HuH-7.5 (cell line): Measurements from ENCODE around the gene ZCCHC3.

ENCODE experiments used
- DNase-seq: peaks from one replicate; pipeline ENCODE4 v3.0.0; 2011; ENCODE audit warnings: low spot score

ZCCHC3 gene

DNA sequence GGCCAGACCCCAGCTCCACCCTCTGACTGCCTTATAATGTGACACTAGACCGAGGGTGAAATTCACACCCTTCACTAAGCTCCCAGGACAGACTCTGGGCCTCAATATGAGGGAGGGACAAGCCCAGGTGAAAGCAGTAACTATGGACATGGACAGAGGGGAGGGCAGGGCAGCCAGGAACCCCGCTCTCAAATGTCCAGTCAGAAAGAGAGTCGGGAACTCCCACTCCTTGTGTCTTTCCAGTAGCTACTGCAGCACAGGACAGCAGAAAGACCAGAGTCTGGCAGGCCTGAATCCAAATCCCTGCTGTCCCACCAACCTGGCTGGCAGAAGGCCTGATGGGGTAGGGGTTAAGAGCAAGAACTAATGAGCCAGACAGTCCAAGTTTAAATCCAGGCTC is 13.2 kb upstream of the ZCCHC3 start:
- no peak for DNase-seq

DNA sequence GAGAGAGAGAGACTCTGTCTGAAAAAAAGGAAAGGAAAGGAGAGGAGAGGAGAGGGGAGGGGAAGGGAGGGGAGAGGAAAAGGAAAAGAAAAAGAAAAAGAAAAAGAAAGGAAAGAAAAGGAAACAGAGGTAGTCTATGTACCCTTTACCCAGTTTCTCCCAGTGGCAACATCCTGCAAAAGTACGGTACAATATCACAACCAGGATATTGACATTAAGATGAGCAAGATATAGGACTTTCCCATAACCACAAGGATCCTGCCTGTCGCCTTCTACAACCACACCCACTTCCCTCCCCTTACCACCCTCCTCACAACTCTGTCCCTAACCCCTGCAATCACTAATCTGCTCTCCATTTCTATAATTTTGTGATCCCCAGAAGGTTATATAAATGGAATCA is 10.9 kb upstream of the ZCCHC3 start:
- no peak for DNase-seq

DNA sequence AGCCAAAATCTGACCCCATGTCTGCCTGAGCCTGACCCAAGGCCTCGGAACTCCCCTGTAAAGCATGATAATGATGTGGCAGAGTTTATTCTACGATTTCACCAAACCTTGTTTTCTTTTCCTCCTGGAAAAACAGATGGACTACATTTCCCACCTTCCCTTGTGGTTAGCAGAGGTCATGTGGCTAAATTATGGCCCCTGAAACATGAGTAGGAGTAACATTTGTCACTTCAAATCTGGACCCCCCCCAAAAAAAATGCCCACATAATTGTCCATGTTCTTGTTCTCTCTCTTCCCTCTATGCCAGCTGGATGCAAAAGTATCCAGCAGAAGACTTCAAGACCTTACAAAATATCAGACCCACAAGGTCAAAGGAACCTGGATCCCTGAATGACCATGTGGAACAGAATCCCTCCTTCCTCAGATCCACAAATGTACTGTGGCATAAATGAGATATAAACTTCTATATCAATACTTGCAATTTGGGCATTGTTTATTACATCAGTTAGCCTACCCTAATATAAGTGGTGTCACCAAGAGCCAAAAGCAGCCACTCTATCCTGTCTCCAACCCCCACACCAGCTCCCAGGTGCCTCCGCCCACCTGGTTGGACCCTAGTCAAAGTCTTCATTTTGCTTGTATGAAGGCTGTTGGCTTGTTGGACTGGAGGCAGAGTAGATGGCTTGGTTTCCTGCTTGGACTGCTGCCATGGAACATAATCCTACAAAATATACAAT is 8.2 kb upstream of the ZCCHC3 start:
- DNase-seq = no peak

DNA sequence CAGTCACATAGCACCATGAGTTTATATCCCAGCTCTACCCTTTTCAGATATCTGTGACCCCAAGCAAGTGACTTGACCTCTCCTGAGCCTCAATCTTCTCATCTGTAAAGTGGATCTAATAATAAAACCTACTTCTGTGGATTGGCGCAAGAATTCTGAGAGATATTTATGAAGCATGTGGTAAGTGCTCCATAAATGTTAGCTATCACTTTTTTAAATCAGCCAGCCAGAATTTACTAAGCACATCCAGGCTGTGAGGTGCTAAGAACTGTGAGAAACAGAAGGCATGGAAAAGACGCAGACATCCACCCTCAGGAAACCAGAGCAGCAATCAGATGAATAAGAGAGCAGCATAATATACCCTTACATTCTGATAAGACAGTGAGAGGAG is 7.7 kb upstream of the ZCCHC3 start:
- DNase-seq = no peak

DNA sequence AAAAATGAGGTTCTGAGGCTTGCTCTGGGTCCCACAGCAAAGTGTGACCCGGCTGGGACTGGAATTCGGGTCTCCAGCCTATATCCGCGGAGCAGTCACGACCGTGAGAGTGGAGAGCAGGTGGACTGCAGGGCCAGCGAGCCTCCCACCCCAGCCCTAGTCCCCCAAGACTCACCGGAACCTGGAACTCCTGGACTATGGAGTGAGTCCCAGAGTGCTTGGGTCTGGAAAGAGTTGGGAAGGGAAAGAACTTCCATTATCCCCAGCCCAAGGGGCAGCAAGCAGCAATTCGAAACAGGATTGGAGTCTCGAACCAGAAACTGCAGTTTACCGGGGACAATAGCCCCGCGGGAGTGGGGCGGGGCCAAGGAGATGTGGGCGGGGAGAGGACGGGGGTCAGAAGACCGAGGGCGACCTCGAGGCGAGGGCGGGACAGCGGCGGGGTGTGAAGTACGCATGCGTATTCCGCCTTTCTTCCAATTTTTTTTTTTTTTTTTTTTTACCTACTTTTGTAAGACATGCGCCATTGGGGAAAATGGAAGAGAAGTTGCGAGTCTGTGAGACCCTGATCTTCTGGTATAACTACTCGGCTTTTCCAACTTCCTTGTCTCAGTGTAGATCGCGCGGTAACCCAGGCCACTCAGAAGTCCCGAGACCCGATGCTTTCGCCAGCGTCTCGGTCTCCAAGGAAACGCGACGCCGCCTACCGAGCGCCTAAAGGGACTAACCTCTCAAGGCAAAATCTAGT is 7.1 kb upstream of the ZCCHC3 start, which contains the start of gene C20orf96:
Gene C20orf96, minus strand, starts transcription at position 667 of the 748 bp plus-strand sequence. Its CDS starts 140 bp downstream, at position 527.
- DNase-seq = peak; percentile 94

DNA sequence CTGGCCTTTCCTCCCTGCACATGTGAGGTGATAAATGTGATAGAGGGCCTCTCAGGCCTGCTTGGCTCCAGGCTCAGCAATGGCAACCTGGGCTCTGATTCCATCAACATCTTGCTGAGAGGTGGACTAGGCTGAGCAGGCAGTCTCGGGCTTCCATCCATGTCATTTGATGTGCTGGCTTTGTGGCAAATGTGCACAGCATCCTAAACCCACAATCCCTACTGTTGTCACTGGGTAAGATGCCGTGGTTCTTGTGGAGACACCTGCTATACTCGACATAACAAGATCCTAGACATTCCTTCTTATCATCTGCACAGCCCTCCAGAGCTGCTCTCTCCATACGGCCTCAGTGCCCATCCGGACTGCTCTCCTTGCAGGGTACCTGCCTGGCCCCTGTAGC is 2.8 kb upstream of the ZCCHC3 start:
- DNase-seq = no peak

DNA sequence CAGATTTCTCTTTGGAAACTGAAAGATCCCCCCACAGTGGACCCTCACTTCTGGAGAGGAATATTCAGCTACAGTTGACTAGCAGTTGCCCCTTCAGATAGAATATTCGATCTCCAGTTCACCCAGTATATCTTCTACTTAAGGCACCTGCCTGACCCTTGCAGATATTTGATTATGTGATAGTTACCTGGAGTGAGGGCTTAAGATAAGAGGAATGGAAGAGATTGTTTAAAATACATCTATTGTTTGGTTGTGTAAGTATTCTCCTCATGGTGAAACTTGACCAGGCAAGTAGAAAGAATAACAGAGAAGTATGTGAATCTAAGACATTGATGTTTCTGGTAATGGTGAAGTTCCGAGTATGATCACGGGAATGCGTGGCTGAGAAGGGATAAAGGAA is 1.6 kb upstream of the ZCCHC3 start:
- DNase-seq = no peak

DNA sequence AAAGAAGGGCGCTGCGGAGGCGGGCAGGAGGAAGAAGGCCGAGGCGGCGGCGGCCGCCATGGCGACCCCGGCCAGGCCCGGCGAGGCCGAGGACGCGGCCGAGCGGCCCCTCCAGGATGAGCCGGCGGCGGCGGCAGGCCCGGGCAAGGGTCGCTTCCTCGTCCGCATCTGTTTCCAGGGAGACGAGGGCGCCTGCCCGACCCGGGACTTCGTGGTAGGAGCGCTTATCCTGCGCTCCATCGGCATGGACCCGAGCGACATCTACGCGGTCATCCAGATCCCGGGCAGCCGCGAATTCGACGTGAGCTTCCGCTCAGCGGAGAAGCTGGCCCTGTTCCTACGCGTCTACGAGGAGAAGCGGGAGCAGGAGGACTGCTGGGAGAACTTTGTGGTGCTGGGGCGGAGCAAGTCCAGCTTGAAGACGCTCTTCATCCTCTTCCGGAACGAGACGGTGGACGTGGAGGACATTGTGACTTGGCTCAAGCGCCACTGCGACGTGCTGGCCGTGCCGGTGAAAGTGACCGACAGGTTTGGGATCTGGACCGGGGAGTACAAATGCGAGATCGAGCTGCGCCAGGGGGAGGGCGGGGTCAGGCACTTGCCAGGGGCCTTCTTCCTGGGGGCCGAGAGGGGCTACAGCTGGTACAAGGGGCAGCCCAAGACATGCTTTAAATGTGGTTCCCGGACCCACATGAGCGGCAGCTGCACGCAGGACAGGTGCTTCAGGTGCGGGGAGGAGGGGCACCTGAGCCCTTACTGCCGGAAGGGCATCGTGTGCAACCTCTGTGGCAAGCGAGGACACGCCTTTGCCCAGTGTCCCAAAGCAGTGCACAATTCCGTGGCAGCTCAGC is 780 bp downstream of the ZCCHC3 start:
- DNase-seq = peak; percentile 55

DNA sequence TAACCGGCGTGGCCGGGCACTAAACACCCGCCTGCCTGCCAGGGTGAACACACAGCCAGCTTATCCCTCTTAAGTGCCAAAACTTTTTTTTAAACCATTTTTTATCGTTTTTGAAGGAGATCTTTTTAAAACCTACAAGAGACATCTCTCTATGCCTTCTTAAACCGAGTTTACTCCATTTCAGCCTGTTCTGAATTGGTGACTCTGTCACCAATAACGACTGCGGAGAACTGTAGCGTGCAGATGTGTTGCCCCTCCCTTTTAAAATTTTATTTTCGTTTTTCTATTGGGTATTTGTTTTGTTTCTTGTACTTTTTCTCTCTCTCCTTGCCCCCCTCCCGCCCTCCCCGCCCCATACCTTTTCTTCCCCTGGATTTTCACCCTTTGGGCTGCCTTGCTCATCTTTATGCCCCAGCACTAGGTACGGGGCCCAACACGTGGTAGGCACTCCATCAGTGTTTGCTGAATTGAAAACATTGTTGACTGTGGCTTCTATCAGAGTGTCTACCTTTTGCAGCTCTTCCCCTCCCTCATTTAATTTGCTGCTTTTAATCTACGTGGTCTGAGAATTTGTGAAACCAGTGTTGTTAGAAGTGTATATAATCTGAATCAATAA is 1.5 kb downstream of the ZCCHC3 start:
- no peak for DNase-seq

DNA sequence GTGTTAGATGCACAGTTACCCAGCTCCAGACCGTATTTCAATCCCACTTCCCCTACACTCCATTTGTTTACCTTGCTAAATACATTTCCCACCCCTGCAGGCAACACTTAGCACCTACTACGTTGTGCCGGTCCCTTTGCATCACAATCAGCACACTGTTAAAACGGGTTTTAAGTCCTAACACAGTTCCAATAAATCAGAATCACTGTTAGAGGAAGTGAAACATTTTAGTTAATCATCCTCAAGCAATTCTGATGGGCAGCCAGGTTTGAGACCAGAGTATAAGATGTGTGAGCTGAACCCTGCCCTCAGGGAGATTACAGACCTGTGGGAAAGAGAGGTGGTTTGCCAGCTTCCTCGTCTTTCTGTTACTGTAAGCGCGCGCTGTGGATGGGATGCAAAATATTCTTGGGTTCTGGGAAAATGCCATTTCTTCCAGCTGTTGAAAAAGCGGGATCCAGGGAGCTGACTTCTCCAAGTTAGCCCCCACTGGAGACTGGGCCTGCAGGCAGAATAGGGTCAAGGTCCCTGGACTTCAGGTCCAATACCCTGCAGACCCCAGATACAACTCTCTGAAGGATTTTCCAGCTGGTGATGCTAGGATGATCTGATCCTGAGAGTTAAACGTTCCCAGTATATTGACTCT is 3.1 kb downstream of the ZCCHC3 start:
- DNase-seq = no peak

DNA sequence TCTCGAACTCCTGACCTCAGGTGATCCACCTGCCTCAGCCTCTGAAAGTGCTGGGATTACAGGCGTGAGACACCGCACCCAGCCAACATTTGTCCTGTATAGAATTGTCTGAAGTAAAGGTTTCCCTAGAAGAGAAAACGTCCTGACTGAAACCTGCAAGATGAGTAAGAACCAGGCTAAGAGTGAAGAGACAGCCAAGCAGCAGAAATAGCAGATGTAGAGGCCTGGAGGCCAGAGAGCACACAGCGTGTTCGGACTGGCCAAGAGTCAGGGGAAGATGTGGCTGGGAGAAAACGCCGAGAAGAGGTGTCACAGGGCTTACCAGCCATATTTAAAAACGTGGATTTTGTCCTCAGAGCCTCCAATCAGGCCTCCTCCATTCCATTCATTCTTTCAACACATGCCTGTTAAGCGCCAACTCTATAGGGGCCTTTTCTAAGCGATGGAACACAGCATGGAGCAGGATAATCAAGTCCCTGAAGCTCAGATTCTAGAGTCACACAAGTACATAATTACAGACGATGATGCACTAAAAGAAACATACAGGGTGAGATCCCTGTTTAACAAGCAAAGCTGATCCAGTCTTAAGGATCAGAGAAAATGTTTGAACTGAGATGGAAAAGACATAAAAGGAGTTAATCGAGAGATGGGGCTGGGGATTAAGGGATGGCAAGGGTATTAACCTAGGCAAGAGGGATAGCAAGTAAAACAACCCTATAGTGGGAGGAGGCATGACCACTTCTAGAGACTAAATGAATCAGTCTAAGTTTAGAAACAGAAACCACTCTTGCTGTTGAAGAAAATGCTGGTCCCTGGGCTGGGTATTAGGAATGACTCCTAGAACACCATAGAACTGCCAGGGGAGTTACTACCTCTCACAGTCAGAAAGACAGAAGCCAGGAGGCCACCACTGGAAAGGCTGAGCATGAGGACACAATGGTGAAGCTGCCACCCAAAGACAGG is 4.8 kb downstream of the ZCCHC3 start:
- no peak for DNase-seq

DNA sequence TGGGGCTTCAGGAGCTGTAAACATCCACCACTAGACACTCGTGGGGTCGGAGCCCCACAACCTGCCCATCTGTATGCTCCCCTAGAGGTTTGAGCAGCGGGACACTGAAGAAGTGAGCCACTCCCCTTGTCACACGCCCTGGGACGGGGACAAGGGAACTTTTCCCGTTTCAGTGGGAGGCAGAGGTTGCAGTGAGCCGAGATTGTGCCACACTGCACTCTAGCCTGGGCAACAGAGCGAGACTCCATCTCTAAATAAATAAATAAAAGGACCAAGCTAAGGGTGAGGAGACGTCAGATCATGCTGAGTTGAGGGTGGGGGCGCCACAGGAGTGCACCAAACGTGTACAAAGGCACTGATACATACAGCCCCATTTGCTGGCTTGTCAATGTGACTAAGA is 8.4 kb downstream of the ZCCHC3 start:
- no peak for DNase-seq

DNA sequence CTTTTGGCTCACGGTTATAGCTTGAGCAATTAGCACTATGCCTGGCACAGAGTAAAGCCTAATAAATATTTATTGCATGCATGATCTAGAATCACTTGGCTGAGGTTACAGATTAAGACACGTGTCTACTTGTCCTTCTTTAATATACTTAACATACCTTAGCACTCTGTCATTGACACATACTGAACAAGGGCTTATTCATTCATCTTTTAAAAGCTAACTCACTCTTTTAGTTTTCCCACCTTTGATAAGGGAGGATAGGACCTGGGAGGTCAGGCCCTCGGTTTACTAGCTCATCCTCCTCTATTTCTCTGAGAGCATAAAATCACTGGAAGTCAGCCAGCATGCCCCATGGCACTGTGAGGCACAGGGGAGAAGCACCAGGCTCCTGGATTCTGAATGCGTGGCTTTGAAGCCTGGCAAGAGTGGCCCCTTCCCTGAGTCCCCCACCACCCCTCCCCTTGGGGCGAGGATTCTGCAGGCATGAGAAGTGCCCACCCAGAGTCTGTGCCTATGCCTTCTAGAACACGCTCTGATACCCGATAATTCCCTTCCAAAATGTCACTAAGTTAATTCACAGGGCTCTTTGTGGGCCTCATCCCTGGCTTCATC is 11.2 kb downstream of the ZCCHC3 start:
- no peak for DNase-seq

DNA sequence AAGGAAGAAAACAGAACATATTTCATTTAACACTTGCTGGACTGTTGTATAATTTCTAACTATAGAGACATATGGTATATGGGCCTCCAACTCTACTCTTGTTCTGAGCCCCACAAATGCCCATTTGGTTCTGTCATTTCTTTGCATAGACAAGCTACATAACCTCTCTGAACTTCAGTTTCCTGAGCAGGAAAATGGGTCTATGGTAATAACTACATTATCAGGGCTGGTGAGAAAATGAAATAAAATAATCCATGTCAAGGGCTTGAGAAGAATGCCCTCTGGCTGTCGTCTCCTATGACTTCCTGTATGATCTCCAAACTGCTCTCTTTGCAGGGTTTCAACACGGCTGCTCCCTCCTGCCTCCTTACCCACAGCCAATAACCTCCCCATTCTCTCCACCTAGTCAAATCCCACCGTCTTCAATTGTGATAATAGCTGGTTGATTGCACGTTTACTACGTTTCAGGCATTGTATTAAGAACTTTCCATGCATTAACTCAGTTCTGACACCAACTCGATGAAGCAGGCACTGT is 12.0 kb downstream of the ZCCHC3 start:
- no peak for DNase-seq

DNA sequence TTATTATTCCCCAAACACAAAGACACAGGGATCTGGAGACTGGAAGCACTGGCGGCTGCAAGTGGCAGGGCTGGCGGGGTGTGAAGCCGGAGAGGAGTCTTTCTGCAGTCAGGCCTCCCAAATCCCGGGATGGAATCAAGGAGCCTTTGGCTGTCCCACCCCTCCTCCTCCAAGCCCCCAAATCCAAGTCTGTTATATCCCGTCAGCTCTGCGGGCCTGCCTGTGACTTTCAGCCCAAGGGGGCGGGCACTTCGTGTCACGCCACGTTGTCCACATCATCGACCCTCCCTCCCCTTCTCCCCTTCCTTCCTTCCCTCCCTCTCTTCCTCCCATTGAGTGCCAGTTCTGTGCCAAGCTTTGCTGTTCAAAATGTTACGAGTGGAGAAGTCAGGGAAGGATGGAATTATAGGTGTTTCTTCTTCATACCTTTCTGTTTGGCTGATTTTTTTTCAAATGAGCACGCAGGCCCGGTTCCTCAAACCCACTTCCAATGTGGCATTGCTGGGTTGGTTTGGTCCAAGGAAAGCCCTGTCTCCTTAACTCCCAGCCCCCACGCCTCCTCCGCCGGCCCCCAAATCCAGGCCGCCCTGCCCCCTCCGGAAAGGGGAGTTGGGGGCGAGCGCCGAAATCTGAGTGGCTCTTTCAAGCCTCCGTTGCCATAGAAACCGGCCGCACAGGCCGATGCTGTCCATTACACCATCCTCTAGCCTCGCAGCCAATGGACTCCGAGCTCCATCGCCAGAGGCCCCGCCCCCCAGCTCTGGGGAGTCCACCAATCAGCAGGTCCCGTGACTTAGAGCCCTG is 12.7 kb downstream of the ZCCHC3 start:
- peak; percentile 95 for DNase-seq

DNA sequence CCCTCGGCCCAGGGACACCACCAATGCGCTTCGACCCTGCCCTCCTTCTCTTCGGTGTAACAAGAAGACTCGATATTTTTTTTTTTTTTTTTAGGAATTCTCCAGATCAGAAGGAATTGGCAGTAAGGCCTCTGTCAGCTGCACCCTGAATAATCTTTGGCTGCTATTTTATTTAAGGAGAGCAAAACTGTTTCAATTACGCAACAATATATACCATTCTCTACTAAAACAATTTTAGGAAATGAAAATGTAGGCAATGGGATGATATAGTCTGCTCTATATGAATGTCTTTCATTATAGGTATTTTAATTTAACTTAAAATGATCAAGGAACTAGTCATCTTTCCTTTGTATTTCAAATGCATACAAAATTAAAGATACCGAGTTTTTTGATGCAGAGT is 13.3 kb downstream of the ZCCHC3 start:
- DNase-seq = no peak

DNA sequence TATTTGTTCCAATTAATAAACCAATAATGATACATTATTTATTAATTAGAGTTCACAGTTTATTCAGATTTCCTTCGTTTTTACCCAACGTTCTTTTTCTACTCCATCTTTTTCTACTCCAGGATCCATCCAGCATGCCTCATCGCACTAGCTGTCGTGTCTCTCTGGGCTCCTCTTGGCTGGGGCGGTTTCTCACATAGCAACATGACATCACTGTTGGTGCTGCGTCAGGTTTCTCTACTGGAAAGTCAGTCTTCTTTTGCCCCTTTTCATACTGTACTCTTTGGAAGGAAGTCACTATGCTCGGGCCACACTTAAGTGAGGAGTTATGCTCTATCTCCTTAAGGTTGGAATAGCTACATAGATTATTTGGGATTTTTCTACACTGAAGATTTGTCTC is 14.2 kb downstream of the ZCCHC3 start:
- DNase-seq = no peak

DNA sequence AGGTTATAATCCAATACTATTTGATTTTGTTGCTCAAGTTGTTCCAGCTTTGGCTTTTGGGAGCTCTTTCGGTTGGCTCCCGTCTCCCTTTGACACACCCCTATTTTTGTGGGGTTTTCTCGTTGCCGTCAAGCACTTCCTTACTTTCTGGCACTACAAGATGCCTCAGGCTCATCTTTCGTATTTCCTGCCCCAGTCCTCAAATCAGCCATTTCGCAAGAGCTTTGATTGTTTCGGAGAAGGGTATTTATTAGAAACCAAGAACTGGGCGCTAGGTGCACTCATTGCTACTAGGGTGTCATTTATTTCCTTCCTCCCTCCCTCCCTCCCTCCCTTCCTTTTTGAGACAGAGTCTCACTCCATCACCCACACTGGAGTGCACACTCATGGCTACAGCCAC is 14.7 kb downstream of the ZCCHC3 start:
- no peak for DNase-seq

DNA sequence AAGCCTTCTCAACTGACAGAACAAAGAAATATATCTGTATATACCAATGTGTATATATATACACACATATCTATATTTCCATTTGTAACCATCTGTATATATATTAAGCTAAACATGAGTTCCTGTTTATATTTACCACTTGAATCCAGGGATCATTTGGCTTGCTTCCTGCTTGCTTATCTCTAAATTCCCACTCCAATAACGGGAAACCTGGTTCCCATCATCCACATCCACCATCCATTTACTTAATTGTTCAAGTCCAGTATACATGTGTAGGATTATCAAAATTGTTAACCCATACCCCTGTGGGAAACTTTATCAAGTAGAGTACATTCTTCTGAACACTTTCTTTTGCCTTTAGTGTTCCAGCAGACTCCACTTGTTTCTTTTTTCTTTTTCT is 15.5 kb downstream of the ZCCHC3 start:
- no peak for DNase-seq
